ENCODE measurements around the gene GREB1.

GREB1 gene

GRCh38 chr2:11612553-11613215 is 78.8 kb downstream of the GREB1 start:
- DNase-seq (ENCODE audit: low read depth in 2 of 2), result no peak

GRCh38 chr2:11613297-11613696 is 79.5 kb downstream of the GREB1 start:
- no peak for DNase-seq (ENCODE audit: low read depth in 2 of 2)

- DNase-seq (ENCODE audit: low read depth in 2 of 2), result no peak
Measured at GRCh38 chr2:11615209-11615608, 81.4 kb downstream of the GREB1 start.

GRCh38 chr2:11616097-11616687 is 82.3 kb downstream of the GREB1 start:
- DNase-seq (ENCODE audit: low read depth in 2 of 2), result no peak

- DNase-seq (ENCODE audit: low read depth in 2 of 2), result no peak
Measured at GRCh38 chr2:11616851-11617415, 83.1 kb downstream of the GREB1 start.

GRCh38 chr2:11617527-11617926 is 83.7 kb downstream of the GREB1 start:
- DNase-seq (ENCODE audit: low read depth in 2 of 2), result no peak

- no peak for DNase-seq (ENCODE audit: low read depth in 2 of 2)
Measured at GRCh38 chr2:11617984-11618707, 84.3 kb downstream of the GREB1 start.

- DNase-seq (ENCODE audit: low read depth in 2 of 2), result no peak
Measured at GRCh38 chr2:11618708-11619062, 84.8 kb downstream of the GREB1 start.

- DNase-seq (ENCODE audit: low read depth in 2 of 2), result no peak
Measured at GRCh38 chr2:11621410-11621809, 87.6 kb downstream of the GREB1 start.

GRCh38 chr2:11622611-11623010 is 88.8 kb downstream of the GREB1 start:
- no peak for DNase-seq (ENCODE audit: low read depth in 2 of 2)

- DNase-seq (ENCODE audit: low read depth in 2 of 2), result no peak
Measured at GRCh38 chr2:11624893-11625292, 91.0 kb downstream of the GREB1 start.

- DNase-seq (ENCODE audit: low read depth in 2 of 2), result no peak
Measured at GRCh38 chr2:11625671-11626070, 91.8 kb downstream of the GREB1 start.

- no peak for DNase-seq (ENCODE audit: low read depth in 2 of 2)
Measured at GRCh38 chr2:11628675-11629074, 94.8 kb downstream of the GREB1 start.

- DNase-seq (ENCODE audit: low read depth in 2 of 2), result no peak
Measured at GRCh38 chr2:11629215-11629614, 95.4 kb downstream of the GREB1 start.

GRCh38 chr2:11629851-11630250 is 96.0 kb downstream of the GREB1 start:
- no peak for DNase-seq (ENCODE audit: low read depth in 2 of 2)

- no peak for DNase-seq (ENCODE audit: low read depth in 2 of 2)
Measured at GRCh38 chr2:11630855-11631254, 97.0 kb downstream of the GREB1 start.

- no peak for DNase-seq (ENCODE audit: low read depth in 2 of 2)
Measured at GRCh38 chr2:11631462-11631861, 97.6 kb downstream of the GREB1 start.

- no peak for DNase-seq (ENCODE audit: low read depth in 2 of 2)
Measured at GRCh38 chr2:11633923-11634478, 100.2 kb downstream of the GREB1 start.

- DNase-seq (ENCODE audit: low read depth in 2 of 2), result no peak
Measured at GRCh38 chr2:11634584-11634983, 100.7 kb downstream of the GREB1 start.

GRCh38 chr2:11635141-11635540 is 101.3 kb downstream of the GREB1 start:
- no peak for DNase-seq (ENCODE audit: low read depth in 2 of 2)

- no peak for DNase-seq (ENCODE audit: low read depth in 2 of 2)
Measured at GRCh38 chr2:11636593-11637295, 102.9 kb downstream of the GREB1 start.

GRCh38 chr2:11637546-11637945 is 103.7 kb downstream of the GREB1 start:
- DNase-seq (ENCODE audit: low read depth in 2 of 2), result no peak

All from fibroblast of skin of left biceps (primary cell).